ENCODE results near the gene UIMC1. TPM values are rescaled to one million over a fixed set of nuclear protein-coding genes. Genes with fewer than 3 reads are reported as not detected.

Gene UIMC1
- total and polyA plus RNA-seq, 2 of the 4 experiments (the other 2 are of a cell fraction), result 19.5 to 27.6 TPM

GRCh38 chr5:176860381-176860780 lies 146.2 kb downstream of the UIMC1 start:
- ATAC-seq (ENCODE audit: low read depth) (no peak), DNase-seq (no peak)
- H2AK5ac ChIP-seq (ENCODE audit: low read depth, low read length), result no peak overlapping the region
- H3K27me3 ChIP-seq (ENCODE audit: control insufficient read depth, insufficient read depth, low read length), result peaks cover 61% of the 10 kb centered on the region
- 68% methylated on average over 5 of the region's 11 CpGs; no CpG with 5 or more reads in 1 of the 2 experiments for WGBS, 2 experiments (ENCODE audit: extremely low coverage in 2 of 2, insufficient read length in 1 of 2)
- no peak overlapping the region for H4K8ac ChIP-seq (ENCODE audit: low read depth in 2 of 2, low read length in 2 of 2)
- H3K4me3 ChIP-seq (ENCODE audit: insufficient read depth, low read depth, low read length), result no peak overlapping the region
- H2BK5ac ChIP-seq (ENCODE audit: low read depth, low read length, poor library complexity, severe bottlenecking), result no peak overlapping the region
- no peak overlapping the region for H3K27ac ChIP-seq (ENCODE audit: insufficient read depth, low read length)
- no peaks in the 10 kb centered on the region for H3K4me1 ChIP-seq (ENCODE audit: control insufficient read depth, insufficient read depth, low read length)
- H3K36me3 ChIP-seq (ENCODE audit: control insufficient read depth, insufficient read depth, low read length), result no peaks in the 10 kb centered on the region
- H3K4ac ChIP-seq (ENCODE audit: low read depth, low read length), result no peak overlapping the region
- H2BK120ac ChIP-seq (ENCODE audit: low read depth, low read length), result no peak overlapping the region
- in situ Hi-C loops (cut with MboI; ENCODE audit: low sequenced_read_pairs) (no loop called here), dilution Hi-C loops (cut with HindIII; ENCODE audit: low sequenced_read_pairs, unreplicated experiment) (no loop called here), intact Hi-C loops (cut with micrococcal nuclease) (no loop called here)
- no peaks in the 10 kb centered on the region for H3K9me3 ChIP-seq (ENCODE audit: control insufficient read depth, insufficient read depth, low read length)
- no peak overlapping the region for H2AFZ ChIP-seq (replicated peaks; ENCODE audit: low read length, poor library complexity)
- ChIA-PET POLR2A (ENCODE audit: unreplicated experiment) (no interaction called here), CTCF (no interaction called here)
- H3K9ac ChIP-seq (ENCODE audit: low read depth, low read length), result no peak overlapping the region
- no peak overlapping the region for H2AK9ac ChIP-seq (replicated peaks; ENCODE audit: low read depth, low read length, poor library complexity)
- TF ChIP-seq POLR2A (IDR thresholded peaks at IDR 0.05; ENCODE audit: low read depth, low read length) (no peak), RAD21 (IDR thresholded peaks at IDR 0.05; ENCODE audit: low read length) (no peak), RCOR1 (IDR thresholded peaks at IDR 0.05; ENCODE audit: insufficient replicate concordance, low read length) (no peak), USF2 (IDR thresholded peaks at IDR 0.05; ENCODE audit: low read depth, low read length) (no peak), MXI1 (IDR thresholded peaks at IDR 0.05; ENCODE audit: borderline replicate concordance, low read depth, low read length) (no peak), SMC3 (IDR thresholded peaks at IDR 0.05; ENCODE audit: low read depth, low read length) (no peak), NFE2L2 (IDR thresholded peaks at IDR 0.05; ENCODE audit: low read depth, low read length) (no peak), MAZ (IDR thresholded peaks at IDR 0.05; ENCODE audit: borderline replicate concordance, low read depth, low read length) (no peak)
- no peaks in the 10 kb centered on the region for H3K79me1 ChIP-seq (ENCODE audit: low read depth in 1 of 2, low read length in 2 of 2)
- no peak overlapping the region for H4K5ac ChIP-seq (ENCODE audit: low read depth, low read length)
- no peak overlapping the region for H2BK20ac ChIP-seq (ENCODE audit: low read depth, low read length)
- no peak overlapping the region for H4K91ac ChIP-seq (ENCODE audit: insufficient read depth, low read depth, low read length)
- no peak overlapping the region for H3K18ac ChIP-seq (ENCODE audit: low read depth, low read length)
- H3K56ac ChIP-seq (ENCODE audit: extremely low read depth, insufficient read depth, low read length), result no peak overlapping the region
- no peaks in the 10 kb centered on the region for H4K20me1 ChIP-seq (ENCODE audit: insufficient read depth, low read length)
- H3K4me2 ChIP-seq (ENCODE audit: low read depth, low read length), result no peak overlapping the region
- no TSS peak for BruUV-seq (replicated peaks)
- H3K9me1 ChIP-seq (ENCODE audit: insufficient read depth, low read length), result no peaks in the 10 kb centered on the region
- no peak overlapping the region for H3K14ac ChIP-seq (replicated peaks; ENCODE audit: low read depth, low read length)
- no peak overlapping the region for H3K23ac ChIP-seq (ENCODE audit: low read depth, low read length)
- no peak overlapping the region for H2BK15ac ChIP-seq (ENCODE audit: low read depth, low read length)

Measured in IMR-90 (cell line).